Lower lobe of right lung (tissue), 2 donors: ENCODE data around the gene SYT1. TPM values are rescaled to one million over a fixed set of nuclear protein-coding genes. Genes with fewer than 3 reads are reported as not detected.

Experiments used
- ATAC-seq, 2 donors: fragments of 200-7000 bp; cut with Tn5 transposase; one replicate each; pipeline ENCODE4 v1.9.1; 2020 to 2022; ENCODE audit warnings: mild to moderate bottlenecking in 2 of 2, moderate library complexity in 2 of 2
- DNase-seq: peaks from one replicate; pipeline ENCODE4 v3.0.0-alpha.2; 2020
- H3K27ac ChIP-seq: fragments of 200-600 bp; one replicate; pipeline ENCODE4 v1.8.0; 2022
- H3K27me3 ChIP-seq: fragments of 200-600 bp; one replicate; pipeline ENCODE4 v1.8.0; 2022; ENCODE audit warnings: low read depth
- H3K36me3 ChIP-seq: fragments of 200-600 bp; one replicate; pipeline ENCODE4 v1.8.0; 2022; ENCODE audit warnings: mild to moderate bottlenecking
- H3K4me1 ChIP-seq: fragments of 200-600 bp; one replicate; pipeline ENCODE4 v1.8.0; 2022
- H3K4me3 ChIP-seq: fragments of 200-600 bp; one replicate; pipeline ENCODE4 v1.8.0; 2022; ENCODE audit warnings: mild to moderate bottlenecking
- H3K9me3 ChIP-seq: fragments of 200-600 bp; one replicate; pipeline ENCODE4 v1.8.0; 2022
- CTCF ChIP-seq: fragments of 200-600 bp; IDR thresholded peaks from one replicate; pipeline ENCODE4 v1.8.0; 2022; ENCODE audit warnings: antibody characterized with exemption, mild to moderate bottlenecking
- intact Hi-C: fragments of 100-400 bp; cut with DNase I; formaldehyde crosslinking; loops from one replicate; pipeline ENCODE4 v1.11.0; 2022
- total RNA-seq: library from RNA; stranded (reverse); fragmentation: NEBNext Ultra II Directional; extraction: Animal tissue kit (Norgen Biotek cat#: 25700); gene quantifications from one replicate; pipeline ENCODE4 v1.2.1, GENCODE V29; 2021
- donor health status: DM: no; HTN: yes; CAD: no; lungs with severe emphysema.

The SYT1 gene
- total RNA-seq, 1 donor from 2014 or later: 0.95 TPM

- no peak for TF ChIP-seq CTCF
- no peak for ATAC-seq
- no peak overlapping the region for H3K4me3 ChIP-seq
- no peaks in the 10 kb centered on the region for H3K27me3 ChIP-seq
- no peak for DNase-seq
- no peaks in the 10 kb centered on the region for H3K4me1 ChIP-seq
- no peaks in the 10 kb centered on the region for H3K36me3 ChIP-seq
- no peaks in the 10 kb centered on the region for H3K9me3 ChIP-seq
- no peak overlapping the region for H3K27ac ChIP-seq
- intact Hi-C loops: no loop called here
Measured at GRCh38 chr12:79451365-79451764, 586.8 kb downstream of the SYT1 start.

- Histone ChIP-seq H3K4me1 (no peaks in the 10 kb centered on the region), H3K27me3 (no peaks in the 10 kb centered on the region), H3K4me3 (no peak overlapping the region), H3K36me3 (no peaks in the 10 kb centered on the region), H3K9me3 (no peaks in the 10 kb centered on the region), H3K27ac (no peak overlapping the region)
- peak; percentile 41 to 51 for ATAC-seq
- intact Hi-C loops: no loop called here
- TF ChIP-seq CTCF: no peak
- DNase-seq: no peak
Measured at GRCh38 chr12:79451978-79452377, 587.4 kb downstream of the SYT1 start.

- Histone ChIP-seq H3K27me3 (no peaks in the 10 kb centered on the region), H3K9me3 (no peaks in the 10 kb centered on the region), H3K4me3 (no peak overlapping the region), H3K27ac (no peak overlapping the region), H3K4me1 (no peaks in the 10 kb centered on the region), H3K36me3 (no peaks in the 10 kb centered on the region)
- no peak for TF ChIP-seq CTCF
- intact Hi-C loops: no loop called here
- DNase-seq (no peak), ATAC-seq (no peak)
Measured at GRCh38 chr12:79452906-79453305, 588.3 kb downstream of the SYT1 start.

- H3K4me3 ChIP-seq: no peak overlapping the region
- no peaks in the 10 kb centered on the region for H3K36me3 ChIP-seq
- TF ChIP-seq CTCF: no peak
- DNase-seq (no peak), ATAC-seq (no peak)
- no peaks in the 10 kb centered on the region for H3K27me3 ChIP-seq
- no peaks in the 10 kb centered on the region for H3K4me1 ChIP-seq
- intact Hi-C loops: no loop called here
- H3K9me3 ChIP-seq: no peaks in the 10 kb centered on the region
- H3K27ac ChIP-seq: no peak overlapping the region
Measured at GRCh38 chr12:79453820-79454219, 589.2 kb downstream of the SYT1 start.

GRCh38 chr12:79454338-79454843 is 589.8 kb downstream of the SYT1 start:
- no peak overlapping the region for H3K4me3 ChIP-seq
- intact Hi-C loops: no loop called here

More at GRCh38 chr12:79454338-79454843, 589.8 kb downstream of the SYT1 start:
- Histone ChIP-seq H3K36me3 (no peaks in the 10 kb centered on the region), H3K9me3 (no peaks in the 10 kb centered on the region), H3K27ac (no peak overlapping the region), H3K27me3 (no peaks in the 10 kb centered on the region), H3K4me1 (no peaks in the 10 kb centered on the region)
- peak in 1 of 2 donors; percentile 36 for ATAC-seq
- DNase-seq: no peak
- TF ChIP-seq CTCF: no peak
